Activated CD8-positive, alpha-beta memory T cell treated with anti-CD3 and anti-CD28 coated beads, Interleukin-2, amount 10 ng/mL, durations not matched to agents 7 days and 5 days (primary cell): ENCODE data around the gene REPIN1. TPM values are rescaled to one million over a fixed set of nuclear protein-coding genes. Genes with fewer than 3 reads are reported as not detected.

Source experiments
- ATAC-seq: fragments of 150-1000 bp; cut with Tn5 transposase; one replicate; pipeline ENCODE4 v1.10.0; 2021; ENCODE audit warnings: moderate library complexity
- CTCF ChIA-PET: fragments of 350-600 bp; sonication (Branson Sonifier 250); formaldehyde crosslinking; loops from one replicate; lab custom pipeline; 2021; ENCODE audit warnings: antibody characterized with exemption; lab: Charles Lee
- DNase-seq: peaks from one replicate; pipeline ENCODE4 v3.0.0-alpha.2; 2020
- H3K27ac Mint-ChIP-seq: one replicate; pipeline ENCODE4 v1.8.0; 2021; ENCODE audit warnings: mild to moderate bottlenecking, mixed read lengths
- H3K27me3 Mint-ChIP-seq: one replicate; pipeline ENCODE4 v1.8.0; 2021; ENCODE audit warnings: mixed read lengths
- H3K36me3 Mint-ChIP-seq: one replicate; pipeline ENCODE4 v1.8.0; 2021; ENCODE audit warnings: mild to moderate bottlenecking, mixed read lengths
- H3K4me1 Mint-ChIP-seq: one replicate; pipeline ENCODE4 v1.8.0; 2021; ENCODE audit warnings: mixed read lengths
- H3K4me3 Mint-ChIP-seq: one replicate; pipeline ENCODE4 v1.8.0; 2021; ENCODE audit warnings: mild to moderate bottlenecking, moderate library complexity, mixed read lengths
- H3K9me3 Mint-ChIP-seq: one replicate; pipeline ENCODE4 v1.8.0; 2022; ENCODE audit warnings: low read depth, mixed read lengths
- total RNA-seq, 2 experiments: library from RNA; stranded (reverse); gene quantifications; one replicate each; pipeline ENCODE4 v1.2.3, GENCODE V29; 2021

The REPIN1 gene
- total RNA-seq, 2 experiments from 2014 or later, result 51.4 to 55.5 TPM

GRCh38 chr7:150398965-150399320, 30.3 kb downstream of the REPIN1 start:
- CTCF ChIA-PET, result no interaction called here
- no peak for ATAC-seq
- Mint-ChIP-seq H3K36me3 (peaks cover 1% of the 10 kb centered on the region), H3K27ac (no peak overlapping the region), H3K4me3 (no peak overlapping the region), H3K9me3 (no peaks in the 10 kb centered on the region), H3K27me3 (no peaks in the 10 kb centered on the region), H3K4me1 (peaks cover 10% of the 10 kb centered on the region)
- DNase-seq, result no peak

DNA sequence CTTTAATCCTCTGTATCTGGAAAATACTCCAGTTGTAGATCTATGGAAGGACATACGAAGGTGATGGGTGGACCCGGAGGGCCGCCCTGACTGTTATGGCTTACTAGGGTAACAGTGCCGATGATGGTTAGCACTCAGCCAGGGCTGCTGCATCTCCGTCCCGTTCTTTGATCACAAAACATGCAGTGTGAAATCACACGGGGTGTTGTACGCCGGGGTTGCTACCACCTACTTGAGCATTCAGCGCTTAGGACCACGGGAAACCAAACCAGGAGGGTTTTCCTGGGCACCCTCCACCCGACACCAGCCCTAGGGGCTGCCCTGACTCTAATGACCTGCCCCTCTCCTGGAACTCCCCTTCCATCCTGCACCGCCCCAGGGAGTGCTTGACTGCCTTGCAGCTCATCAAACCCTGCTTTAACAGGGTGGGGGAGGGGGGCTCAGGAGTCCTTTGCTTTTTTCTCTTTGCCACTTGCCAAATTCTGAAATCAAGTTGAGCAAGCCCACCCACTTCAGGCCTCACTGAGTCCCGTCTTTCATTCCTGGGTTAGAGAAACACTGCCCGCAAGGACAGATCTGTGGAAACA, 30.9 kb downstream of the REPIN1 start:
- no peak for ATAC-seq
- H3K9me3 Mint-ChIP-seq, result no peaks in the 10 kb centered on the region
- no peak overlapping the region for H3K4me3 Mint-ChIP-seq
- peaks cover 1% of the 10 kb centered on the region for H3K36me3 Mint-ChIP-seq
- H3K27me3 Mint-ChIP-seq, result no peaks in the 10 kb centered on the region
- H3K27ac Mint-ChIP-seq, result no peak overlapping the region
- DNase-seq, result no peak
- CTCF ChIA-PET, result no interaction called here
- peaks cover 14% of the 10 kb centered on the region for H3K4me1 Mint-ChIP-seq

DNA sequence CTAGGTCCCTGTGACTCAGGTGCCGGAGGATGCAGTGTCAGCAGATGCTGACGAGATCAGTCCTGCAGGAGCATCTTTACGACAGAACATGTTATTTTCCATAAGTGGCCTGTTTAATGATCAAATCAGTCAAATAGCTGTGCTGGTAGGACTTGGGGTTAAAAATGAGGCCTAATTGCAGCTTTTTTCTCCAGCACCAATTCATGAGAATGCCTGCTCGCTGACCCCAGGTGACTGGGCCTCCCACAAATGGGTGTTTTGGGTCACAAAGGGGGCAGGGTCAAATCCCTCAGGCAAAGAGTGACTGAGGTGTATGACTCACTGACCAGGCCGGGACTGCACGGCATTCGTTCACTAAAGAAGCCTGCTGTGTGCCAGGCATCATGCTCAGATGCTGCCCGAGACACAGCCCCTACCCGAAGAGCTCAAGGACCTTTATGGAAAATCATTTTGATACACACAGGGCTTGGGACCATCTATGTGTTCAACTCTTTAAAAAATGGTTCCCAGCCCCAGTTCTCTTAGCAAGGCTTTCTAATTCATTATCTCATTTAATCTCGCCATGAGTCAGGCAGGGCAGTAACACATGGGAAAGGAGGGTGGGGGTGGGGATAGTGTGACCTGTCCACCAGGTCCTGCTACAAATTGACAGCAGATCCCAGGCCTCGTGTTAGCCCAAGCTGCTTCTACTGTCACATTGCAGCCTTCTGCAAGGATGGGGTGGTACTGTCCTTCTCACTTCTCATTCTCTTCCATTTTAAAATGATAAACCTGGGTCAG, 31.6 kb downstream of the REPIN1 start:
- H3K36me3 Mint-ChIP-seq, result peaks cover 1% of the 10 kb centered on the region
- no peak overlapping the region for H3K27ac Mint-ChIP-seq
- ATAC-seq (no peak), DNase-seq (no peak)
- no peaks in the 10 kb centered on the region for H3K27me3 Mint-ChIP-seq
- H3K9me3 Mint-ChIP-seq, result no peaks in the 10 kb centered on the region
- peaks cover 16% of the 10 kb centered on the region for H3K4me1 Mint-ChIP-seq
- CTCF ChIA-PET, result no interaction called here
- H3K4me3 Mint-ChIP-seq, result no peak overlapping the region

GRCh38 chr7:150400788-150401423, 32.3 kb downstream of the REPIN1 start:
- Mint-ChIP-seq H3K4me3 (no peak overlapping the region), H3K27ac (no peak overlapping the region), H3K9me3 (no peaks in the 10 kb centered on the region), H3K4me1 (peaks cover 19% of the 10 kb centered on the region), H3K36me3 (peaks cover 4% of the 10 kb centered on the region), H3K27me3 (no peaks in the 10 kb centered on the region)
- ATAC-seq (no peak), DNase-seq (no peak)
- CTCF ChIA-PET, result interaction anchor here (1.3 kb wide), 2 partner anchors 8 to 79 kb away, joined by 3 to 4 read pairs; no protein-coding TSS in a partner anchor

DNA sequence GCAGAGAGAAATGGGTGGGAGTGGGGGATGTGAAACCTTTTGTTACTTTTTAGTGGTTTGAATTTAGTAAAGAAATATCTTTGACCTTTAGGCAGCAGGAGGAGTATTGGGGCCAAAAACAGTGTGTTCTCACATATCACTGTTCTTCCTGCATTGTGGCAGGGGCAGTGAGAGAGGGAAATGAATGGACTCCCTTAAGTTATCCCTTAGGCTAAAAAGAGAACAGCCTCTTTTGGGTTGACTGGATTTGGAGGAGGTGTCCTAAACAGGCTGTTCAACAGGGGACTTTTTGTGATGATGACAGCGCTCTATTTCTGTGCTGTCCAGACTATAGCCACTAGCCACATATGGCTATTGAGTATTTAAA, 32.8 kb downstream of the REPIN1 start:
- H3K9me3 Mint-ChIP-seq, result no peaks in the 10 kb centered on the region
- no peak for DNase-seq
- H3K27me3 Mint-ChIP-seq, result no peaks in the 10 kb centered on the region
- H3K36me3 Mint-ChIP-seq, result peaks cover 4% of the 10 kb centered on the region
- no peak for ATAC-seq
- CTCF ChIA-PET, result interaction anchor here (1.3 to 1.6 kb wide), 3 partner anchors 8 to 79 kb away, joined by 3 to 6 read pairs (median 4); no protein-coding TSS in a partner anchor
- no peak overlapping the region for H3K4me3 Mint-ChIP-seq
- no peak overlapping the region for H3K27ac Mint-ChIP-seq
- peaks cover 24% of the 10 kb centered on the region for H3K4me1 Mint-ChIP-seq

DNA sequence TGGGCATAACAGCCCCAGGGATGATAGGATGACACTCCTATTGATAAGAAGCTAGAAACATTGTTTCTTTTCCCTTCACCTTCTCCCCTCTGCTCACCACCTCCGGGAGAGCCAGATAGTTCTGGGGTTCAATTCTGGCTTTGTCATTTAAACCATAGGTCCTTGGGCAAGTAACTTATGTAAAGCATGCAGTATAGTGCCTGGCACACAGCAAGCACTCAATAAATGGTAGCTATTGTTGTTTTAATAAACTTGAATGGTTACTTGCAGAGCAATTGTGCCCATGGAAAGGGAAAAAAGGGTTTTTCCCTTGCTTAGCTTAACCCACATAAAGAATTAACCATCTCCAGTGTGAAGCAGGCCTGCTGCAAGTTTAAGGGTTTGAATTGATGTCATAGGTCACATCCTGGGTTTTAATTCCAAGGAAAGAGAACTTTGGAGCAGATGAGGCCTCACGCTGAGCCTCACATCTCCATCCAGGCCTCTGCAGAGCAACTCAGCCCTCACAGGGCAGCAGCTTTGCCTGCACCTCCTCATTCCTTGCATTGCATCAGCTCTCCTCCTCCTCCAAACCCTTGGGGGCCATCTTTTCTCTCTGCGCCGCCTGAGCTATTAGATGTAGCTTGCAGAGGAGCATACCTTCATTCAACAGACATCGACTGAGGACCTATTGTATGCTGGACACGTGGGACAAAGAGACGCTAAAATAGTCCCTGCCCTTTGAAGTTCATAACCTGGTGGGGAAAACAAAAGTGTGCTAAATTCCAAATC, 33.4 kb downstream of the REPIN1 start:
- H3K27me3 Mint-ChIP-seq, result no peaks in the 10 kb centered on the region
- H3K4me3 Mint-ChIP-seq, result no peak overlapping the region
- H3K4me1 Mint-ChIP-seq, result peaks cover 28% of the 10 kb centered on the region
- no peaks in the 10 kb centered on the region for H3K9me3 Mint-ChIP-seq
- H3K27ac Mint-ChIP-seq, result no peak overlapping the region
- no peak for ATAC-seq
- no peak for DNase-seq
- CTCF ChIA-PET, result interaction anchor here (1.3 to 6.4 kb wide), 4 partner anchors 9 to 80 kb away, joined by 3 to 47 read pairs (median 5); no protein-coding TSS in a partner anchor
- H3K36me3 Mint-ChIP-seq, result peaks cover 6% of the 10 kb centered on the region

GRCh38 chr7:150402671-150403321, 34.2 kb downstream of the REPIN1 start:
- ATAC-seq (no peak), DNase-seq (no peak)
- no peaks in the 10 kb centered on the region for H3K9me3 Mint-ChIP-seq
- CTCF ChIA-PET, result interaction anchor here (1.2 to 6.4 kb wide), 5 partner anchors 10 to 79 kb away, joined by 3 to 47 read pairs (median 6); partner anchors contain the start of gene ACTR3C
- H3K27ac Mint-ChIP-seq, result no peak overlapping the region
- peaks cover 31% of the 10 kb centered on the region for H3K4me1 Mint-ChIP-seq
- no peak overlapping the region for H3K4me3 Mint-ChIP-seq
- no peaks in the 10 kb centered on the region for H3K27me3 Mint-ChIP-seq
- H3K36me3 Mint-ChIP-seq, result peaks cover 8% of the 10 kb centered on the region

DNA sequence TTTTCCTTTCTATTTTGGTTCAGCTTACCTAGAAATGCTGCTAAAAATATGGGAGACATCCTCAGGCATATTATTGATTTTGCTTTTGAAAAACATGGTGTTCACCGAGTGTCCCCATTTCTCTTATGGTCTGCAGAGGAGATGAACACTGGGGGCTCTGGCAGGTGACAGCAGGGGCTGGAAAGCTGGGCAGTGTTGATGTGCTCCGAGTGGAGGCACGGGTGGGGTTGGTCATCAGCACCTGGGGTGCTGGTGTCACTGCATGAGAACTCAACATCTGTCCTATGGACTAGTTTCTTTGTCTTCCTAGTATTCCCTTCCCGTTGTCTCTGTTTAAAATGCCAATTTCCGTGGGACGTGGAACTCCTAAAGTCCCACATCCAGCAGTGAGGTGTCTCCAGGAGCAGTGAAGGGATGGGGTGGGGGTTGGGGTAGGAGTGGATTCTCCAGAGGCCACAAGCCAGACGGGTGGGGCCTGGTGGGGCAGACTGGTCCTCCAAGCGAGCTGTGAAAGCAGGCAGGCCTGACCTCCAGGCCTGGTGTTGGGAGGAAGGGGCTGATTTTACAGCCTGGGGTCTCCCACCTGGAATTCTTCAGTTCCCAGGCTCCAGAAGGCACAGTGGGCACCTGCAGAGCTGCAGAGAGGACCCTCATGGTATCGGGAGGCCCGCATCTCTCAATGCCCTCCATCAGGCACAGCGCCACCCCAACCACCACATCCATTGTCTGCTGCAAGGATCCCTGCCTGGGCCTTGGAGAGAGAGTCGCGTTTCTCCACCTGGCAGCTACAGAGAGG, 35.0 kb downstream of the REPIN1 start:
- H3K27ac Mint-ChIP-seq, result peak overlapping the region; percentile 88
- H3K27me3 Mint-ChIP-seq, result no peaks in the 10 kb centered on the region
- CTCF ChIA-PET, result interaction anchor here (0.8 to 6.4 kb wide), 10 partner anchors 15 to 89 kb away, joined by 3 to 47 read pairs (median 3); partner anchors contain the start of genes ACTR3C and LRRC61
- peaks cover 33% of the 10 kb centered on the region for H3K4me1 Mint-ChIP-seq
- H3K9me3 Mint-ChIP-seq, result no peaks in the 10 kb centered on the region
- no peak for DNase-seq
- peaks cover 8% of the 10 kb centered on the region for H3K36me3 Mint-ChIP-seq
- no peak for ATAC-seq
- no peak overlapping the region for H3K4me3 Mint-ChIP-seq

DNA sequence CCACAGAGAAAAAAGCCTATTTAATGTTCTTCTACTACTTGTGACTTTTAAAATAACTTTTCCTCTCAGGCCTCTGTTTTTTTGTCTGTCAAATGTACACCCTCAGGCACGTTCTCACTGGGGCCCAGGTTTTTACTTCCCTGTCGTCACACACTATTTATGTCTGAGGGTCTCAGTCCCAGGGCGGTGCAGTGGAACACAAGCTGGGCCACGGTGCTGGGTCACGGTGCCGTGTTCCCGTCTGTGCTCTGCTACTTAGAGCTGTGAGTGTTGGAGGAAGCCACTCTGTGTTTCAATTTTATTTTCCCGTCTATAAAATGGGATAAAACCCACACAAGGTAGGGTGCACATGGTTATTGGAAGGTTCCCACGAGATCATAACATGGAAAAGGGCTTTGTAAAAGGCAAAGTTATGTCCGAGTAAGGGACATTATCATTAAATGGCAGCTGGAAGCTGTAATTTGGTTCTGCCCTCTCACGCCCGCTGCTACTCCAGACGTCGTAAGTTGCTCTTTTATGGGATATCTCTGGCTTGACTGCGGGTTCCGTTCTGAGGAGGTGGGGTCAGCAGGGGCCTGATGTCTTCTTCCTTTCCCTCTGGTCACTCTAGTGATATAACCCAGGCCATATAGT, 35.7 kb downstream of the REPIN1 start:
- Mint-ChIP-seq H3K27ac (peak overlapping the region; percentile 88), H3K4me1 (peaks cover 36% of the 10 kb centered on the region), H3K27me3 (no peaks in the 10 kb centered on the region), H3K36me3 (peaks cover 12% of the 10 kb centered on the region), H3K9me3 (no peaks in the 10 kb centered on the region), H3K4me3 (peak overlapping the region; percentile 97)
- DNase-seq (no peak), ATAC-seq (peak; percentile 0)
- CTCF ChIA-PET, result interaction anchor here (0.8 to 6.4 kb wide), 10 partner anchors 15 to 90 kb away, joined by 3 to 47 read pairs (median 4); partner anchors contain the start of genes ACTR3C and LRRC61

DNA sequence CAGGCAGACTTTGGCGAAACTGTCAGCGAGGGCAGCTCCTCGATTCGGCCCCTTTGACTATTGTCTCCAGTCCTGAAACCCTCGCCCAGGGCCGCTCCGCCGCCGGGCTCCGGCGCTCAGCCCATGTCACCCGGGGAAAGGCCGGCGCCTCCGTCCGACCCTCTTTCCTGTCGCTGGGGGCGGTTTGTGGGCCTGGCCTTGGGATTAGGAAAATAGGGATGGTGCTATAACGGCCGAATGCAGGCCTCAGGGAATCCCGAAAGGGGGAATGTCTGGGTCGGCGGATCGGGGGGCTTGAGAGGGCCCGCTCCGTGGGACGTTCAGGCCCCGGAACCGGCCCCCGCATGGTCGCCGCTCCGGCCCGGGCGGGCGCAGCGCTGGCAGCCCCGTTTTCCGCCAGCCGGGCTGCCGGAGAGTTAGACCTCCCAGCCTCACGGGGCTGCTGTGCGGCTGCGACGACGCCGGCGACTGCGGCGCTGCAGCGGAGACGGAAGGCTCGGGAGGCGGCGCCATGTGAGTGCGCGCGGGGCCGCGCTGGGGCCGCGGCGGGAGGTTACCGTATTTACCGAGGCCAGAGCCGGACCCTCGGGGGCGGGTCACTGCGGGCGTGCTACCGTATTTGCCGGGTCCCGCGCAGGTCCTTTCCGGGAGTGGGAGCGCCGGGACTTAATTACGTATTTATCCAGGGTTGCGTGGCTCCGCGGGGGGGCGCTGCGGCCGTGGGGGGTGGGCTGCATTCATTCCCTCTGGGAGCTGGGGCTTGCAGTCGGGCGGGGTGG, 36.4 kb downstream of the REPIN1 start:
- DNase-seq (peak; percentile 87), ATAC-seq (peak; percentile 79)
- H3K4me1 Mint-ChIP-seq, result peaks cover 36% of the 10 kb centered on the region
- H3K27me3 Mint-ChIP-seq, result no peaks in the 10 kb centered on the region
- H3K36me3 Mint-ChIP-seq, result peaks cover 12% of the 10 kb centered on the region
- no peaks in the 10 kb centered on the region for H3K9me3 Mint-ChIP-seq
- peak overlapping the region; percentile 94 for H3K27ac Mint-ChIP-seq
- peak overlapping the region; percentile 97 for H3K4me3 Mint-ChIP-seq
- CTCF ChIA-PET, result interaction anchor here (0.8 to 6.4 kb wide), 14 partner anchors 14 to 91 kb away, joined by 3 to 47 read pairs (median 6); partner anchors contain the start of genes ACTR3C and LRRC61
